HepG2 (cell line): ENCODE measurements around the gene AUTS2. TPM values are rescaled to one million over a fixed set of nuclear protein-coding genes. Genes with fewer than 3 reads are reported as not detected.

ENCODE experiments used
- ATAC-seq: fragments of 200-7000 bp; cut with Tn5 transposase; 3 replicates; pipeline ENCODE4 v1.9.1; 2020; ENCODE audit warnings: mild to moderate bottlenecking, moderate library complexity
- BruUV-seq: library from RNA; stranded (reverse); fragments of 400-500 nt; replicated peaks from 2 replicates; lab custom pipeline; 2021; lab: Mats Ljungman, UMichigan
- CTCF ChIA-PET: fragments of 300-600 bp; formaldehyde crosslinking; extraction: SDS; loops from one replicate; lab custom pipeline; 2021; ENCODE audit warnings: low total read pairs, inconsistent platforms, low intra/inter-chr PET ratio; lab: Yijun Ruan, JAX
- POLR2A ChIA-PET: fragments of 350-600 bp; sonication (Branson Sonifier 250); formaldehyde crosslinking; loops from one replicate; lab custom pipeline; 2020; ENCODE audit warnings: antibody characterized with exemption, inconsistent platforms; lab: Yijun Ruan, JAX
- DNase-seq: peaks from one replicate; pipeline ENCODE4 v3.0.0-alpha.2; 2015; ENCODE audit warnings: low spot score
- FAIRE-seq: peaks from 3 replicates; lab custom pipeline; 2011; peaks lifted over from hg19 to GRCh38; lab: Jason Lieb, UNC
- H2AFZ ChIP-seq: one replicate; pipeline ENCODE4 v1.6.1; 2011; ENCODE audit warnings: low read length, inconsistent platforms
- H3K27ac ChIP-seq: fragments of 300-600 bp; 3 replicates; pipeline ENCODE4 v1.8.0; 2011; ENCODE audit warnings: mixed run types, mild to moderate bottlenecking, mixed read lengths, low read length, inconsistent platforms; ENCODE audit not compliant: insufficient read depth; ENCODE audit errors: extremely low read length
- H3K27me3 ChIP-seq, 2 experiments: fragments of 200-600 bp in 1 of 2; 2 replicates in 1 of 2; 3 replicates in 1 of 2; pipeline versions ENCODE4 v1.6.0 to v1.8.0; 2011; ENCODE audit warnings: low read length in 2 of 2, mild to moderate bottlenecking in 2 of 2, moderate library complexity in 2 of 2, inconsistent platforms in 1 of 2; ENCODE audit not compliant: insufficient read depth in 2 of 2, control insufficient read depth in 1 of 2
- H3K36me3 ChIP-seq, 2 experiments: fragments of 200-600 bp in 1 of 2; replicated peaks in 1 of 2; 2 replicates in 1 of 2; 3 replicates in 1 of 2; pipeline versions ENCODE4 v1.5.1 to v1.8.0; 2011; ENCODE audit warnings: low read length in 2 of 2, inconsistent platforms in 1 of 2; ENCODE audit not compliant: insufficient read depth in 2 of 2, control insufficient read depth in 1 of 2
- H3K4me1 ChIP-seq: 2 replicates; pipeline ENCODE4 v1.5.1; 2012; ENCODE audit warnings: low read length, inconsistent platforms; ENCODE audit not compliant: insufficient read depth
- H3K4me2 ChIP-seq: 2 replicates; pipeline ENCODE4 v1.6.0; 2011; ENCODE audit warnings: low read depth, low read length, inconsistent platforms
- H3K4me3 ChIP-seq, 3 experiments: fragments of 200-600 bp in 1 of 3; sonication (generic), shearing (Covaris generic) in 1 of 3; replicated peaks in 1 of 3; 2 replicates each; pipeline ENCODE4 v1.5.1; 2011 to 2016; ENCODE audit warnings: low read length in 3 of 3, inconsistent platforms in 2 of 3, low read depth in 2 of 3, mild to moderate bottlenecking in 2 of 3, control low read depth in 1 of 3, mixed read lengths in 1 of 3; ENCODE audit not compliant: insufficient read depth in 1 of 3
- H3K79me2 ChIP-seq: one replicate; pipeline ENCODE4 v1.6.1; 2011; ENCODE audit warnings: low read length, inconsistent platforms; ENCODE audit not compliant: insufficient read depth
- H3K9ac ChIP-seq: 2 replicates; pipeline ENCODE4 v1.6.0; 2011; ENCODE audit warnings: mild to moderate bottlenecking, low read depth, low read length, inconsistent platforms; ENCODE audit not compliant: insufficient read depth
- H3K9me3 ChIP-seq: 2 replicates; pipeline ENCODE4 v1.5.1; 2012; ENCODE audit warnings: mild to moderate bottlenecking, low read length
- H4K20me1 ChIP-seq: 2 replicates; pipeline ENCODE4 v1.6.0; 2011; ENCODE audit warnings: inconsistent platforms, mild to moderate bottlenecking, low read length, moderate library complexity; ENCODE audit not compliant: insufficient read depth
- BHLHE40 ChIP-seq: IDR thresholded peaks from 2 replicates; pipeline ENCODE4 v1.6.1; 2011; ENCODE audit warnings: low read length, improper control_type of control experiment
- CC2D1A ChIP-seq: sonication (generic); formaldehyde crosslinking; IDR thresholded peaks from 2 replicates; pipeline ENCODE4 v1.8.1; 2023; ENCODE audit warnings: mild to moderate bottlenecking, missing genetic modification reagents
- EZH2 ChIP-seq: conservative IDR thresholded peaks from 2 replicates; pipeline ENCODE4 v1.6.1; 2012; ENCODE audit warnings: mild to moderate bottlenecking, low read depth, low read length, moderate library complexity
- KAT2B ChIP-seq: fragments of 150-350 bp; IDR thresholded peaks from 2 replicates; pipeline ENCODE4 v1.6.1; 2014; ENCODE audit warnings: low read depth, low read length, borderline replicate concordance
- KDM5A ChIP-seq: fragments of 200-600 bp; sonication (generic); IDR thresholded peaks from 2 replicates; pipeline ENCODE4 v1.7.0; 2018; ENCODE audit warnings: antibody characterized with exemption, mild to moderate bottlenecking, low read length, borderline replicate concordance
- KLF12 ChIP-seq: sonication (generic); formaldehyde crosslinking; IDR thresholded peaks from 2 replicates; pipeline ENCODE4 v1.4.0; 2020; ENCODE audit warnings: missing genetic modification reagents, borderline replicate concordance
- NBN ChIP-seq: fragments of 450-650 bp; conservative IDR thresholded peaks from 2 replicates; pipeline ENCODE4 v1.6.1; 2017
- NFE2 ChIP-seq: sonication (generic); formaldehyde crosslinking; IDR thresholded peaks from 2 replicates; pipeline ENCODE4 v1.4.0; 2020; ENCODE audit warnings: missing genetic modification reagents
- PAX8 ChIP-seq: sonication (generic); formaldehyde crosslinking; IDR thresholded peaks from 2 replicates; pipeline ENCODE4 v1.8.0; 2022; ENCODE audit warnings: mild to moderate bottlenecking, missing genetic modification reagents, borderline replicate concordance
- ZC3H4 ChIP-seq: sonication (generic); formaldehyde crosslinking; IDR thresholded peaks from 2 replicates; pipeline ENCODE4 v1.4.0; 2020; ENCODE audit warnings: missing genetic modification reagents, borderline replicate concordance
- ZFP36L1 ChIP-seq: sonication (generic); formaldehyde crosslinking; IDR thresholded peaks from 2 replicates; pipeline ENCODE4 v1.8.0; 2022; ENCODE audit warnings: mild to moderate bottlenecking, missing genetic modification reagents, moderate library complexity
- ZKSCAN5 ChIP-seq: sonication (generic); formaldehyde crosslinking; IDR thresholded peaks from 2 replicates; pipeline ENCODE4 v1.5.1; 2020; ENCODE audit warnings: mild to moderate bottlenecking, missing genetic modification reagents
- ZNF12 ChIP-seq: sonication (generic); formaldehyde crosslinking; IDR thresholded peaks from 2 replicates; pipeline ENCODE4 v1.5.0; 2020; ENCODE audit warnings: missing genetic modification reagents
- ZNF788 ChIP-seq: sonication (generic); formaldehyde crosslinking; IDR thresholded peaks from 2 replicates; pipeline ENCODE4 v1.5.0; 2020; ENCODE audit warnings: mild to moderate bottlenecking, missing genetic modification reagents, borderline replicate concordance
- WGBS: methylation state at CpG from one replicate; pipeline ENCODE4 v1.1.6; 2017; ENCODE audit warnings: low lambda C conversion rate; 5-methylcytosine and 5-hydroxymethylcytosine counted together
- in situ Hi-C: cut with HindIII; loops from 2 replicates; pipeline ENCODE4 v1.10.0; 2017; ENCODE audit warnings: low pct_unique_long_range_greater_than_20kb; ENCODE audit not compliant: extremely low pct_ligation_motif_present
- intact Hi-C: fragments of 100-400 bp; cut with micrococcal nuclease; formaldehyde crosslinking; loops from one replicate; pipeline ENCODE4 v1.10.0; 2022; ENCODE audit not compliant: unreplicated experiment
- polyA plus RNA-seq, 8 experiments: library from polyadenylated mRNA; depleted of rRNA in 3 of 8; stranded (reverse) in 7 of 8; unstranded in 1 of 8; fragments of >200 nt; fragmentation: Illumina TruSeq in 4 of 8; extraction: Trizol in 4 of 8; gene quantifications; 2 replicates each; pipeline versions ENCODE4 v1.2.1 to v1.2.3, GENCODE V29; 2011 to 2016; ENCODE audit warnings: low read depth in 4 of 8, missing spikeins in 1 of 8, mixed read lengths in 1 of 8; ENCODE audit not compliant: insufficient read depth in 1 of 8
- total RNA-seq, 5 experiments: library from RNA; depleted of rRNA; stranded (reverse); fragments of >200 nt; fragmentation: Illumina TruSeq; extraction: Trizol; gene quantifications; 2 replicates each; pipeline ENCODE4 v1.2.3, GENCODE V29; 2016; ENCODE audit warnings: low read depth in 1 of 5
- TF ChIP-seq, protein P1 (sequence below): sonication (generic); formaldehyde crosslinking; IDR thresholded peaks from 2 replicates; pipeline ENCODE4 v1.4.0; 2020; ENCODE audit warnings: mild to moderate bottlenecking, missing genetic modification reagents

Gene AUTS2
- total and polyA plus RNA-seq, 2 of the 13 experiments (the other 11 are each of a cell fraction or from before 2014, with no cell fraction given) = 0.38 TPM; not detected in 1

DNA sequence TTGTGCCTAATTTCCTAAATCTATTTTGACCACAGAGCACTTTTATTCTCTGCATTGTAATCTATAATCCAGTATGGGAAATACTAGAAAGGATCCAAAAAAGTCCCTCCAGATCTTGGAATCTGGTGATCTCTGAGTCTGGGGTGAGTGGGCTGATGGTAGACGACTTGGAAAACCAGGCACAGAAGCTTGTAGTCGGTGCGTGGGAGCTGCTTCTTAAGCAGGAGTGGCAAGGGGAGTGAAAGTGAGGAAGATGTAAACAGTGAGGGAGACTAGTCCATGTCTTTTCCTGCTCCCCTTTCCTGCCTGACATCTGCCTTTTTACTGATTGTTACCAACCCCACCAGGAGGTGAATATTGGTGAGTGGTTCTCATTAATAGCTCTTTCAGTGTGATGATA, 6.8 kb downstream of the AUTS2 start:
- no peak for DNase-seq
- H3K27ac ChIP-seq = no peak overlapping the region
- no peaks in the 10 kb centered on the region for H4K20me1 ChIP-seq
- H3K36me3 ChIP-seq = no peaks in the 10 kb centered on the region
- H2AFZ ChIP-seq = no peak overlapping the region
- no peak overlapping the region for H3K4me2 ChIP-seq
- peaks cover 0 to 24% of the 10 kb centered on the region in 2 experiments for H3K27me3 ChIP-seq
- no peak for ATAC-seq
- no TSS peak for BruUV-seq
- in situ Hi-C loops = no loop called here
- ChIA-PET CTCF (no interaction called here), POLR2A (no interaction called here)
- 15% methylated on average over 3 of the region's 3 CpGs for WGBS
- no peak for FAIRE-seq
- no peak overlapping the region for H3K9ac ChIP-seq
- H3K4me3 ChIP-seq = no peak overlapping the region
- peaks cover 3% of the 10 kb centered on the region for H3K4me1 ChIP-seq
- intact Hi-C loops = no loop called here
- TF ChIP-seq NFE2 (CRISPR knock-in tag) (no peak), BHLHE40 (no peak), KDM5A (no peak), ZFP36L1 (CRISPR knock-in tag) (no peak), PAX8 (CRISPR knock-in tag) (no peak), ZKSCAN5 (CRISPR knock-in tag) (no peak), NBN (no peak), CC2D1A (no peak), ZNF12 (CRISPR knock-in tag) (no peak), EZH2 (no peak), KAT2B (no peak), KLF12 (no peak), ZC3H4 (CRISPR knock-in tag) (no peak), ZNF788 (CRISPR knock-in tag) (no peak)
- TF ChIP-seq, protein P1, sequence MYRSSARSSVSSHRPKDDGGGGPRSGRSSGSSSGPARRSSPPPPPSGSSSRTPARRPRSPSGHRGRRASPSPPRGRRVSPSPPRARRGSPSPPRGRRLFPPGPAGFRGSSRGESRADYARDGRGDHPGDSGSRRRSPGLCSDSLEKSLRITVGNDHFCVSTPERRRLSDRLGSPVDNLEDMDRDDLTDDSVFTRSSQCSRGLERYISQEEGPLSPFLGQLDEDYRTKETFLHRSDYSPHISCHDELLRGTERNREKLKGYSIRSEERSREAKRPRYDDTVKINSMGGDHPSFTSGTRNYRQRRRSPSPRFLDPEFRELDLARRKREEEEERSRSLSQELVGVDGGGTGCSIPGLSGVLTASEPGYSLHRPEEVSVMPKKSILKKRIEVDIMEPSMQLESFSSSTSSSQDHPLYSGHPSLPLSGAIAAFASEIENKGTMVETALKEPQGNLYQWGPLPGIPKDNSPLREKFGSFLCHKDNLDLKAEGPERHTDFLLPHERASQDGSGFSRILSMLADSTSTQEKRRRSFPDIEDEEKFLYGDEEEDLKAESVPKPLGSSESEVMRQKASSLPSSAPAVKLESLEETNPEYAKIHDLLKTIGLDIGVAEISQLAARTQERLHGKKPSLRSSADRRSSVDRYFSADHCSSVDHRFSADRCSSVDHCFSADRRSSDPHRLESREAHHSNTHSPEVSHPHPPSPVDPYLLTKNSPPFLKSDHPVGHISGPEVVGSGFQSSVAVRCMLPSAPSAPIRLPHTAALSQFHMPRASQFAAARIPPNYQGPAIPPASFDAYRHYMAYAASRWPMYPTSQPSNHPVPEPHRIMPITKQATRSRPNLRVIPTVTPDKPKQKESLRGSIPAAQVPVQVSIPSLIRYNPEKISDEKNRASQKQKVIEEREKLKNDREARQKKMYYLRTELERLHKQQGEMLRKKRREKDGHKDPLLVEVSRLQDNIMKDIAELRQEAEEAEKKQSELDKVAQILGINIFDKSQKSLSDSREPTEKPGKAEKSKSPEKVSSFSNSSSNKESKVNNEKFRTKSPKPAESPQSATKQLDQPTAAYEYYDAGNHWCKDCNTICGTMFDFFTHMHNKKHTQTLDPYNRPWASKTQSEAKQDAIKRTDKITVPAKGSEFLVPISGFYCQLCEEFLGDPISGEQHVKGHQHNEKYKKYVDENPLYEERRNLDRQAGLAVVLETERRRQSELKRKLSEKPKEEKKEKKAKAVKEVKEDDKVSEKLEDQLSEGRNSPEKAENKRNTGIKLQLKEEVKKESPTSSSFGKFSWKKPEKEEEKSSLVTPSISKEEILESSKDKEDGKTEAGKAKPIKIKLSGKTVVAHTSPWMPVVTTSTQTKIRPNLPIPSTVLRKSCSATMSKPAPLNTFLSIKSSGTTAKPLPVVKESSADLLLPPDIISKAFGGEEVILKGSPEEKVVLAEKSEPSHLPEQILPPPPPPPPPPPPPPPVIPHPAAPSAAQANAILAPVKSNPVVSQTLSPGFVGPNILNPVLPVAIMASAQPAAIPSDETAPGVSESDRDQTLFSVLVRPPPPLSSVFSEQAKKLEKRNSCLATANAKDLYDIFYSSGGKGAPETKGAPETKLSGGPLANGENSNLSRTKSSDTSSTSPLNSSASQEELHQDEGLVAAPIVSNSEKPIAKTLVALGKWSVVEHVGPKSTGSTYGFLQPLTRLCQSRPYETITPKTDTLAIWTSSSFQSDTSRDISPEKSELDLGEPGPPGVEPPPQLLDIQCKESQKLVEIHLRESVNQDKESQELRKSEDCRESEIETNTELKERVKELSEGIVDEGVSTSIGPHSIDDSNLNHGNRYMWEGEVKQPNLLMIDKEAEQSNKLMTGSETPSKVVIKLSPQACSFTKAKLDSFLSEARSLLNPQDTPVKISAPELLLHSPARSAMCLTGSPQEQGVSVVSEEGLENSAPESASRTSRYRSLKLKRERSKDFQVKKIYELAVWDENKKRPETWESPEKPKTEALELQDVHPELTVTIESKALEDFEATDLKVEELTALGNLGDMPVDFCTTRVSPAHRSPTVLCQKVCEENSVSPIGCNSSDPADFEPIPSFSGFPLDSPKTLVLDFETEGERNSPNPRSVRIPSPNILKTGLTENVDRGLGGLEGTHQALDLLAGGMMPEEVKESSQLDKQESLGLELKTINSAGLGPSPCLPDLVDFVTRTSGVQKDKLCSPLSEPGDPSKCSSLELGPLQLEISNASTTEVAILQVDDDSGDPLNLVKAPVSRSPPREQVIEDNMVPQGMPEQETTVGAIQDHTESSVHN (CRISPR knock-in tag) = no peak
- H3K9me3 ChIP-seq = no peaks in the 10 kb centered on the region
- H3K79me2 ChIP-seq = no peaks in the 10 kb centered on the region
